ENCODE measurements around the gene TNIK. TPM values are rescaled to one million over a fixed set of nuclear protein-coding genes. Genes with fewer than 3 reads are reported as not detected.

Gene TNIK
- total RNA-seq, 1 experiment from 2014 or later, result 22.4 TPM

GRCh38 chr3:171249245-171249644 is 211.0 kb downstream of the TNIK start:
- no TSS peak for BruUV-seq (replicated peaks)
- CTCF ChIA-PET, result no interaction called here
- H3K27ac Mint-ChIP-seq (ENCODE audit: unreplicated experiment), result no peak overlapping the region
- H3K9me3 Mint-ChIP-seq (ENCODE audit: unreplicated experiment), result no peaks in the 10 kb centered on the region
- H3K4me1 ChIP-seq, result 0 out of 2 replicates have a peak, but pooled peaks cover 4% of the 10 kb centered on the region
- no peak overlapping the region for H3K4me3 Mint-ChIP-seq (ENCODE audit: unreplicated experiment)
- intact Hi-C loops (cut with micrococcal nuclease; ENCODE audit: unreplicated experiment), result no loop called here
- no peaks in the 10 kb centered on the region for H3K4me1 Mint-ChIP-seq (ENCODE audit: low read depth, unreplicated experiment)
- TF ChIP-seq CTCF (IDR thresholded peaks at IDR 0.05; ENCODE audit: insufficient read depth in 1 of 2, low read depth in 1 of 2, low read length in 1 of 2, severe bottlenecking in 1 of 2, unreplicated experiment in 1 of 2), result no peak
- H3K27me3 Mint-ChIP-seq (ENCODE audit: insufficient read depth, unreplicated experiment), result no peaks in the 10 kb centered on the region
- no peaks in the 10 kb centered on the region for H3K9me3 ChIP-seq
- H3K4me3 ChIP-seq (ENCODE audit: low read depth, low read length), result no peak overlapping the region
- H3K27me3 ChIP-seq (replicated peaks; ENCODE audit: control insufficient read depth, insufficient read depth, low read length), result no peaks in the 10 kb centered on the region
- H3K36me3 Mint-ChIP-seq (ENCODE audit: insufficient read depth, unreplicated experiment), result no peaks in the 10 kb centered on the region
- POLR2A ChIA-PET, result no interaction called here
- H3K36me3 ChIP-seq (ENCODE audit: control insufficient read depth, insufficient read depth, low read length), result no peaks in the 10 kb centered on the region
- no peak for DNase-seq

GRCh38 chr3:171248426-171249111 is 211.6 kb downstream of the TNIK start:
- no peak for TF ChIP-seq CTCF (IDR thresholded peaks at IDR 0.05; ENCODE audit: insufficient read depth in 1 of 2, low read depth in 1 of 2, low read length in 1 of 2, severe bottlenecking in 1 of 2, unreplicated experiment in 1 of 2)
- no peak overlapping the region for H3K27ac Mint-ChIP-seq (ENCODE audit: unreplicated experiment)
- no peaks in the 10 kb centered on the region for H3K27me3 Mint-ChIP-seq (ENCODE audit: insufficient read depth, unreplicated experiment)
- intact Hi-C loops (cut with micrococcal nuclease; ENCODE audit: unreplicated experiment), result no loop called here
- no peaks in the 10 kb centered on the region for H3K36me3 Mint-ChIP-seq (ENCODE audit: insufficient read depth, unreplicated experiment)
- no peaks in the 10 kb centered on the region for H3K27me3 ChIP-seq (replicated peaks; ENCODE audit: control insufficient read depth, insufficient read depth, low read length)
- H3K4me1 ChIP-seq, result 0 out of 2 replicates have a peak, but pooled peaks cover 4% of the 10 kb centered on the region
- no peaks in the 10 kb centered on the region for H3K9me3 ChIP-seq
- DNase-seq, result no peak
- no peak overlapping the region for H3K4me3 ChIP-seq (ENCODE audit: low read depth, low read length)
- ChIA-PET CTCF (no interaction called here), POLR2A (no interaction called here)
- no peaks in the 10 kb centered on the region for H3K4me1 Mint-ChIP-seq (ENCODE audit: low read depth, unreplicated experiment)
- BruUV-seq (replicated peaks), result no TSS peak
- H3K9me3 Mint-ChIP-seq (ENCODE audit: unreplicated experiment), result no peaks in the 10 kb centered on the region
- H3K36me3 ChIP-seq (ENCODE audit: control insufficient read depth, insufficient read depth, low read length), result no peaks in the 10 kb centered on the region
- no peak overlapping the region for H3K4me3 Mint-ChIP-seq (ENCODE audit: unreplicated experiment)

- Histone ChIP-seq H3K36me3 (ENCODE audit: control insufficient read depth, insufficient read depth, low read length) (no peaks in the 10 kb centered on the region), H3K4me1 (0 out of 2 replicates have a peak, but pooled peaks cover 4% of the 10 kb centered on the region), H3K9me3 (no peaks in the 10 kb centered on the region), H3K4me3 (ENCODE audit: low read depth, low read length) (no peak overlapping the region), H3K27me3 (replicated peaks; ENCODE audit: control insufficient read depth, insufficient read depth, low read length) (no peaks in the 10 kb centered on the region)
- Mint-ChIP-seq H3K4me3 (ENCODE audit: unreplicated experiment) (no peak overlapping the region), H3K9me3 (ENCODE audit: unreplicated experiment) (no peaks in the 10 kb centered on the region), H3K36me3 (ENCODE audit: insufficient read depth, unreplicated experiment) (no peaks in the 10 kb centered on the region), H3K4me1 (ENCODE audit: low read depth, unreplicated experiment) (no peaks in the 10 kb centered on the region), H3K27me3 (ENCODE audit: insufficient read depth, unreplicated experiment) (no peaks in the 10 kb centered on the region), H3K27ac (ENCODE audit: unreplicated experiment) (no peak overlapping the region)
- CTCF ChIA-PET, result no interaction called here
- no TSS peak for BruUV-seq (replicated peaks)
- POLR2A ChIA-PET, result no interaction called here
- TF ChIP-seq CTCF (IDR thresholded peaks at IDR 0.05; ENCODE audit: insufficient read depth in 1 of 2, low read depth in 1 of 2, low read length in 1 of 2, severe bottlenecking in 1 of 2, unreplicated experiment in 1 of 2), result no peak
- no peak for DNase-seq
- intact Hi-C loops (cut with micrococcal nuclease; ENCODE audit: unreplicated experiment), result no loop called here
Measured at GRCh38 chr3:171245796-171246765, 214.1 kb downstream of the TNIK start.

All from Caco-2 (cell line).